ENCODE measurements around the gene RAB38.

DNA sequence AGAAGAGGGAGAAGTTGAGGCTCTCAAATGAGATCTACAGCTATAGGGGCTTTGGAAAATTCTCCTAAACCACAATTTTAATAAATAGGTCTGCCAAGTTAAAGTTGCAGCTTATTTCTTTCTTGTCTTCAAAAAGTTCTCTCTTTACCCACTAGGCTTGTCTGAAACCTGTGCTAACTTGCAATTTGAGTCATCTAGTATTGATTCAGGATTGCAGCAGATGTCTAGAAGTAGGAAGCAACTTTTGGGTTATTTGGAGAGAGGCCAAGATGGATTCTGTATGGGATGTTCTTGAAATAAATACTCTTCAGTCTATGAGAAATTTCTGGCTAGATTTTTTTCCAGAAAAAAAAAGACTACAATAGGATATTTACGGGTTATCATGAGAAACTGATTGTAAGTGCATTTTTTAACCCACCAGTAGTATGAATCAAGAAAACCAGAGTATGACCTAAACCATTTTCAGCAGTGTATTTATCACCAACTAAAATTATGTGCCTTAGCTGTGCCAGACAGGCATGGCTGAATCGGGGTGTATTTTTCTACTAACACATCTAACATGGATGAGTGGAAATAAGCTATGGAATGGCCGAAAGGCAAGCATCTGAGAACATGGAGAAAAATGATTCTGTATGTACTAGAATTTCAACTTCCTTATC, 4.9 kb upstream of the RAB38 start:
- no peak for TF ChIP-seq EZH2 (IDR thresholded peaks at IDR 0.05; ENCODE audit: low read length, missing control alignments)
- TF ChIP-seq, protein P1, sequence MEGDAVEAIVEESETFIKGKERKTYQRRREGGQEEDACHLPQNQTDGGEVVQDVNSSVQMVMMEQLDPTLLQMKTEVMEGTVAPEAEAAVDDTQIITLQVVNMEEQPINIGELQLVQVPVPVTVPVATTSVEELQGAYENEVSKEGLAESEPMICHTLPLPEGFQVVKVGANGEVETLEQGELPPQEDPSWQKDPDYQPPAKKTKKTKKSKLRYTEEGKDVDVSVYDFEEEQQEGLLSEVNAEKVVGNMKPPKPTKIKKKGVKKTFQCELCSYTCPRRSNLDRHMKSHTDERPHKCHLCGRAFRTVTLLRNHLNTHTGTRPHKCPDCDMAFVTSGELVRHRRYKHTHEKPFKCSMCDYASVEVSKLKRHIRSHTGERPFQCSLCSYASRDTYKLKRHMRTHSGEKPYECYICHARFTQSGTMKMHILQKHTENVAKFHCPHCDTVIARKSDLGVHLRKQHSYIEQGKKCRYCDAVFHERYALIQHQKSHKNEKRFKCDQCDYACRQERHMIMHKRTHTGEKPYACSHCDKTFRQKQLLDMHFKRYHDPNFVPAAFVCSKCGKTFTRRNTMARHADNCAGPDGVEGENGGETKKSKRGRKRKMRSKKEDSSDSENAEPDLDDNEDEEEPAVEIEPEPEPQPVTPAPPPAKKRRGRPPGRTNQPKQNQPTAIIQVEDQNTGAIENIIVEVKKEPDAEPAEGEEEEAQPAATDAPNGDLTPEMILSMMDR (conservative IDR thresholded peaks at IDR 0.05 in 1 of 2, IDR thresholded peaks at IDR 0.05 in 1 of 2; ENCODE audit: low read depth in 1 of 2, low read length in 2 of 2), result peak in 1 of 2 donors; percentile 9

All from fibroblast of lung (primary cell).